ENCODE measurements around the gene HS6ST1. TPM values are rescaled to one million over a fixed set of nuclear protein-coding genes. Genes with fewer than 3 reads are reported as not detected.

The HS6ST1 gene
- polyA plus RNA-seq, 1 donor (not counting 4 experiments of a cell fraction or from before 2014, with no cell fraction given) = 6.3 TPM

- Histone ChIP-seq H3K27ac (ENCODE audit: control insufficient read depth, insufficient read depth, low read length) (no peak overlapping the region), H3K9ac (ENCODE audit: control insufficient read depth, extremely low read depth, insufficient read depth, low read length) (no peak overlapping the region), H2AFZ (ENCODE audit: control insufficient read depth, low read length) (no peak overlapping the region), H3K9me1 (ENCODE audit: control insufficient read depth, extremely low read depth, insufficient read depth, low read length) (no peaks in the 10 kb centered on the region), H4K20me1 (ENCODE audit: control insufficient read depth, extremely low read depth, insufficient read depth, low read length) (no peaks in the 10 kb centered on the region), H3K36me3 (ENCODE audit: control insufficient read depth in 2 of 2, extremely low read depth in 1 of 2, insufficient read depth in 2 of 2, low read length in 2 of 2) (peaks cover 3 to 9% of the 10 kb centered on the region in 2 experiments), H3K27me3 (ENCODE audit: control insufficient read depth, extremely low read depth, insufficient read depth, low read length) (no peaks in the 10 kb centered on the region), H3K4me2 (ENCODE audit: control insufficient read depth, extremely low read depth, insufficient read depth, low read depth, low read length) (no peak overlapping the region), H3K4me1 (ENCODE audit: control insufficient read depth, extremely low read depth, insufficient read depth, low read length) (no peaks in the 10 kb centered on the region), H3K79me2 (ENCODE audit: control insufficient read depth, insufficient read depth, low read length) (peaks cover 3% of the 10 kb centered on the region), H3K9me3 (ENCODE audit: control insufficient read depth, low read depth, low read length) (peaks cover 5% of the 10 kb centered on the region), H3K4me3 (ENCODE audit: control insufficient read depth in 2 of 3, extremely low read depth in 1 of 3, insufficient read depth in 2 of 3, low read depth in 1 of 3, low read length in 3 of 3) (no peak overlapping the region)
- FAIRE-seq (no peak), DNase-seq (ENCODE audit: low read depth, low spot score) (no peak)
- dilution Hi-C loops (cut with MboI; ENCODE audit: extremely low pct_ligation_motif_present, low sequenced_read_pairs) = no loop called here
- TF ChIP-seq EZH2 (IDR thresholded peaks at IDR 0.05; ENCODE audit: low read length) (no peak), CTCF (optimal IDR thresholded peaks at IDR 0.05 in 1 of 3, IDR thresholded peaks at IDR 0.05 in 1 of 3, conservative IDR thresholded peaks at IDR 0.05 in 1 of 3; ENCODE audit: extremely low read depth in 1 of 3, insufficient read depth in 2 of 3, low read length in 3 of 3) (no peak)
Measured at GRCh38 chr2:128271911-128272600, 46.6 kb downstream of the HS6ST1 start.

GRCh38 chr2:128271597-128271910 is 47.1 kb downstream of the HS6ST1 start:
- no peaks in the 10 kb centered on the region for H4K20me1 ChIP-seq (ENCODE audit: control insufficient read depth, extremely low read depth, insufficient read depth, low read length)
- no peak overlapping the region for H3K27ac ChIP-seq (ENCODE audit: control insufficient read depth, insufficient read depth, low read length)
- dilution Hi-C loops (cut with MboI; ENCODE audit: extremely low pct_ligation_motif_present, low sequenced_read_pairs) = no loop called here
- no peak overlapping the region for H2AFZ ChIP-seq (ENCODE audit: control insufficient read depth, low read length)
- H3K4me3 ChIP-seq (ENCODE audit: control insufficient read depth in 2 of 3, extremely low read depth in 1 of 3, insufficient read depth in 2 of 3, low read depth in 1 of 3, low read length in 3 of 3) = no peak overlapping the region
- H3K9me3 ChIP-seq (ENCODE audit: control insufficient read depth, low read depth, low read length) = peaks cover 5% of the 10 kb centered on the region
- H3K27me3 ChIP-seq (ENCODE audit: control insufficient read depth, extremely low read depth, insufficient read depth, low read length) = no peaks in the 10 kb centered on the region
- no peak overlapping the region for H3K4me2 ChIP-seq (ENCODE audit: control insufficient read depth, extremely low read depth, insufficient read depth, low read depth, low read length)
- H3K4me1 ChIP-seq (ENCODE audit: control insufficient read depth, extremely low read depth, insufficient read depth, low read length) = no peaks in the 10 kb centered on the region
- no peak overlapping the region for H3K9ac ChIP-seq (ENCODE audit: control insufficient read depth, extremely low read depth, insufficient read depth, low read length)
- TF ChIP-seq CTCF (optimal IDR thresholded peaks at IDR 0.05 in 1 of 3, IDR thresholded peaks at IDR 0.05 in 1 of 3, conservative IDR thresholded peaks at IDR 0.05 in 1 of 3; ENCODE audit: extremely low read depth in 1 of 3, insufficient read depth in 2 of 3, low read length in 3 of 3) (no peak), EZH2 (IDR thresholded peaks at IDR 0.05; ENCODE audit: low read length) (no peak)
- H3K79me2 ChIP-seq (ENCODE audit: control insufficient read depth, insufficient read depth, low read length) = peaks cover 3% of the 10 kb centered on the region
- H3K36me3 ChIP-seq (ENCODE audit: control insufficient read depth in 2 of 2, extremely low read depth in 1 of 2, insufficient read depth in 2 of 2, low read length in 2 of 2) = peaks cover 3 to 9% of the 10 kb centered on the region in 2 experiments
- no peak for FAIRE-seq
- DNase-seq (ENCODE audit: low read depth, low spot score) = no peak
- no peaks in the 10 kb centered on the region for H3K9me1 ChIP-seq (ENCODE audit: control insufficient read depth, extremely low read depth, insufficient read depth, low read length)
